Mononuclear cell (primary cell): ENCODE measurements around the gene PLEKHA8. TPM values are rescaled to one million over a fixed set of nuclear protein-coding genes. Genes with fewer than 3 reads are reported as not detected.

ENCODE experiments used
- H3K27me3 ChIP-seq: 2 replicates; pipeline ENCODE4 v1.6.0; 2011; ENCODE audit warnings: low read length, control low read depth; ENCODE audit not compliant: insufficient read depth
- H3K4me1 ChIP-seq: 2 replicates; pipeline ENCODE4 v1.5.1; 2011; ENCODE audit warnings: mild to moderate bottlenecking, low read length, control low read depth; ENCODE audit not compliant: insufficient read depth
- H3K4me3 ChIP-seq: 2 replicates; pipeline ENCODE4 v1.5.1; 2011; ENCODE audit warnings: mild to moderate bottlenecking, low read length, moderate library complexity
- H3K9me3 ChIP-seq: 2 replicates; pipeline ENCODE4 v1.5.1; 2011; ENCODE audit warnings: low read depth, mild to moderate bottlenecking, control low read depth, low read length
- total RNA-seq: library from RNA; depleted of rRNA; stranded (reverse); fragments of >200 nt; gene quantifications from one replicate; pipeline ENCODE4 v1.2.3, GENCODE V29; 2012

Gene PLEKHA8
- total RNA-seq, 1 donor, result 5.2 TPM

- H3K4me1 ChIP-seq, result no peaks in the 10 kb centered on the region
- no peaks in the 10 kb centered on the region for H3K27me3 ChIP-seq
- no peaks in the 10 kb centered on the region for H3K9me3 ChIP-seq
- no peak overlapping the region for H3K4me3 ChIP-seq
These were observed 39.9 kb downstream of the PLEKHA8 start for GRCh38 chr7:30068117-30068516.

GRCh38 chr7:30069096-30069867 is 41.1 kb downstream of the PLEKHA8 start:
- Histone ChIP-seq H3K4me3 (no peak overlapping the region), H3K4me1 (no peaks in the 10 kb centered on the region), H3K9me3 (no peaks in the 10 kb centered on the region), H3K27me3 (no peaks in the 10 kb centered on the region)

- H3K9me3 ChIP-seq, result no peaks in the 10 kb centered on the region
- no peaks in the 10 kb centered on the region for H3K27me3 ChIP-seq
- no peaks in the 10 kb centered on the region for H3K4me1 ChIP-seq
- no peak overlapping the region for H3K4me3 ChIP-seq
These were observed 41.8 kb downstream of the PLEKHA8 start for GRCh38 chr7:30070052-30070451.

DNA sequence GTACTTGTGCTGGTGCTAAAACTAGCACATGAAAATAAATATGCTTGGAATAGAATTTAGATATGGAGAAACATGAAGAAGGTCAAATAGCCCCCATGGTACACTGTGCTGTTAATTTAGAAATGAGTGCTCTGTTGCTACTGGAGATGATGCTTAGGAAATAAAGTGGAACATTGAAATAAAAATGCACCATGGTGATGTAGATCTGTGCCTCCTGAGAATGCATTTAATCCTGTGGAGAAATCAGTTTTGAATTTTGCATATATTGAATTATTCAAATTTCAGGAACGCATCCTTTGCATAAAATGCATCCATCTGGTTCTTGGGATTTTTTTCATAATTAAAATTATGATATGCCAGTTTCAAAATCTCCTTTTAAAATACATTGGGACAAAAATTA is 44.5 kb downstream of the PLEKHA8 start:
- Histone ChIP-seq H3K4me1 (no peaks in the 10 kb centered on the region), H3K4me3 (no peak overlapping the region), H3K27me3 (no peaks in the 10 kb centered on the region), H3K9me3 (no peaks in the 10 kb centered on the region)

DNA sequence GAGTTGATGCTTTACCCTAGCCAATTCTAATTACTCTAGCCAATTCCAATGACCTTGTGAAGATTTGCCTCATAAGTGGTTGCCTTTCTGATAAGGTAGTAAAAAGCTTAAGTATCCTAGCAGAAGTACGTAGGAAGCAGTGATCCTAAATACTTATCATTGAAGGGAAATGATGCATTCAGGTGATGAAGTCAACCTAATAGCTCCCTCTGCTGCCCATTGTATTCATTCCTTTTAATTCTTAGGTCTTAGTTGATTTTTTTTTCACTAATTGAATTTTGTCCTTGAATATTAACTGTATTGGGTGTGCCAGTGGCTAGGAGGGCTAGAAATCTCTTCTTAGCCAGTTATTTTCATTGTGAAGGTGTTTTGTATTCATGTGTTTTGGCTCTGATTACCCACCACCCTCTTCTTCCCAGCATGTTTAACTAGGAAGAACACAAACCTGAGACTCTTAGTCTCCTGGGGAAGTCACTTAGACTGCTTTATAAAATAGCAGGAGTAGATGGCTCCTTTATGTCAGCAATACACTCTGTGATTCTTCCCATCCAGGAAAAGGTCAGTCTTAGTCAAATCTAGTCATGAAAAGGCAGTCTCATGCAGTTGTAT is 46.3 kb downstream of the PLEKHA8 start:
- H3K4me3 ChIP-seq, result no peak overlapping the region
- no peaks in the 10 kb centered on the region for H3K27me3 ChIP-seq
- H3K4me1 ChIP-seq, result no peaks in the 10 kb centered on the region
- no peaks in the 10 kb centered on the region for H3K9me3 ChIP-seq

GRCh38 chr7:30076411-30076810 is 48.2 kb downstream of the PLEKHA8 start:
- Histone ChIP-seq H3K4me3 (no peak overlapping the region), H3K9me3 (no peaks in the 10 kb centered on the region), H3K27me3 (no peaks in the 10 kb centered on the region), H3K4me1 (no peaks in the 10 kb centered on the region)

DNA sequence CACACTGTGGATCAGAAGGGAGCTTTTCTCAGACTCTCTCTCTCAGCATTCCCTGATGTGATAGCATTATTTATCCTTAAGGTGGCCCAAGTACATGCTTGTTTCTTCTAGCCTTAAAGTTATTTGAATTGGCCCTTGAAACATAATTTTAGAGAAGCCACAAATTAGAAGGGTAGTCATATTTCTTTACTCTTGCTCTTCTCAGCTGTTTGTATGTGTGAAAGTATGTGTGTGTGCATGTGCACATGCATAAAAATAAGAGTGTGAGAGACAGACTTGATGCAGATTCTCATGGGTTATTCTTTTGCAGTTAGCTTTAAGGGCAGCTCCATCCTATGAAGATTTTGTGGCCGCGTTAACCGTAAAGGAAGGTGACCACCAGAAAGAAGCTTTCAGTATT is 50.1 kb downstream of the PLEKHA8 start:
- Histone ChIP-seq H3K4me1 (no peaks in the 10 kb centered on the region), H3K9me3 (no peaks in the 10 kb centered on the region), H3K27me3 (no peaks in the 10 kb centered on the region), H3K4me3 (no peak overlapping the region)

GRCh38 chr7:30079880-30080279 is 51.7 kb downstream of the PLEKHA8 start:
- H3K4me3 ChIP-seq, result no peak overlapping the region
- H3K4me1 ChIP-seq, result no peaks in the 10 kb centered on the region
- H3K27me3 ChIP-seq, result no peaks in the 10 kb centered on the region
- no peaks in the 10 kb centered on the region for H3K9me3 ChIP-seq

GRCh38 chr7:30080818-30081217 is 52.6 kb downstream of the PLEKHA8 start:
- H3K4me3 ChIP-seq, result no peak overlapping the region
- no peaks in the 10 kb centered on the region for H3K9me3 ChIP-seq
- H3K27me3 ChIP-seq, result no peaks in the 10 kb centered on the region
- H3K4me1 ChIP-seq, result no peaks in the 10 kb centered on the region

- no peak overlapping the region for H3K4me3 ChIP-seq
- no peaks in the 10 kb centered on the region for H3K9me3 ChIP-seq
- H3K4me1 ChIP-seq, result no peaks in the 10 kb centered on the region
- no peaks in the 10 kb centered on the region for H3K27me3 ChIP-seq
These were observed 54.5 kb downstream of the PLEKHA8 start for GRCh38 chr7:30082686-30083085.

- Histone ChIP-seq H3K4me3 (no peak overlapping the region), H3K9me3 (no peaks in the 10 kb centered on the region), H3K27me3 (no peaks in the 10 kb centered on the region), H3K4me1 (no peaks in the 10 kb centered on the region)
These were observed 55.1 kb downstream of the PLEKHA8 start for GRCh38 chr7:30083334-30083733.

DNA sequence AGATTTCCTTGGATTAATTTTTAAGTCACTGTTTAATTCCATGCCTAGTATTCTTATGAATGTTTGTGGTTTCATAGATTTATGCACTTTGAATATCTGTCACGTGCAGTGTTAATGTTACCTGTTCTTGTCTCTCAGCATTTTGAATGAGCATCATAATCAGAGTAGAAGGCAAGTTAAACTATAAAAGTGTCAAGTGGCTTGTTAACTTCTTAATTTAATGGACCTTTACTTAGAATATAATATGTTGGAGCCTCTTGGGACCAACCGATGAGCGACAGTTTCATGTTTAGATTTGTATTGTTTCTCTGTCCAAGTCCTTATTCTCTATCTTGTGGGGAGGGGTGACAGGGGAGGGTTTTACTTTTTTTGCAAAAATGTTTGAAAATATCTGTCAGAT is 56.0 kb downstream of the PLEKHA8 start:
- H3K27me3 ChIP-seq, result no peaks in the 10 kb centered on the region
- H3K4me1 ChIP-seq, result no peaks in the 10 kb centered on the region
- no peaks in the 10 kb centered on the region for H3K9me3 ChIP-seq
- H3K4me3 ChIP-seq, result no peak overlapping the region

DNA sequence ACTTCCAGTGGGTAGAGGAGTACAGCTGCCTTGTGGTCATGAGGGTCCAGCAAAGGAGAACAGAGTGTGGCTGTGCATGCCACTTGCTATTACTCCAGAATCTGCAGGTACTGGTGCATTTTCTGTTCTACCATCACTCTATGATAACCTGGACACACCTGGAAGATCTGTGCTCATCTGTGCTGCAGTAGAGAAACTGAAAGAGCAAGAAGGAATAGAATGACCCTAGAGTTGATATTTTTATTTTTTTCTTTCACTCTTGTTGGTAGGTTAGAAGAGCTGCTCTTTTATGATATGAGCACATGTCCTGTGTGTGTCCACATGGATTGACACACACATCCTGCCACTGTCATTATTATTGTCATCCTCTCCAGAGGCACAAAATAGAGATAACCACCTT is 58.3 kb downstream of the PLEKHA8 start:
- Histone ChIP-seq H3K4me1 (no peaks in the 10 kb centered on the region), H3K4me3 (no peak overlapping the region), H3K27me3 (no peaks in the 10 kb centered on the region), H3K9me3 (no peaks in the 10 kb centered on the region)

GRCh38 chr7:30087371-30087770 is 59.2 kb downstream of the PLEKHA8 start:
- H3K9me3 ChIP-seq, result no peaks in the 10 kb centered on the region
- no peaks in the 10 kb centered on the region for H3K4me1 ChIP-seq
- H3K4me3 ChIP-seq, result no peak overlapping the region
- H3K27me3 ChIP-seq, result no peaks in the 10 kb centered on the region

DNA sequence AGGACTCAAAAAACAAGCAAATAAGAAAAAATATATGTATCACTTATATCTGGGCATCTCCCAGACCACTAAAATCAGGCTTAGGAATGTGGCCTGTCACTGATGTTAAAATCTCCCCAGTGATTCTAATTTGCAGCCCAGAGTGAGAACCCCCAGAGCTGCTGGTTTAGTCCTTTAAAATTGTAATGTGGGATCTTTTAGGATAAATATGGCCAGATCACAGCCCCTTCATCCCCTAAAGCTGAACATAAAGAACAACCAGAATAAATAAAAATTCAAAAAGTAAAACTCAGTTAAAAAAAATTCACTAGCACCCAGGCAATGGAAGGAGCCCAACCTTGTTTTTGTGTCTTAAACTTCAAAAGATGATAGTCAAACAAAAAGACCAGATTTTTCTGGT is 60.1 kb downstream of the PLEKHA8 start:
- H3K27me3 ChIP-seq, result no peaks in the 10 kb centered on the region
- H3K4me3 ChIP-seq, result no peak overlapping the region
- H3K4me1 ChIP-seq, result no peaks in the 10 kb centered on the region
- no peaks in the 10 kb centered on the region for H3K9me3 ChIP-seq

DNA sequence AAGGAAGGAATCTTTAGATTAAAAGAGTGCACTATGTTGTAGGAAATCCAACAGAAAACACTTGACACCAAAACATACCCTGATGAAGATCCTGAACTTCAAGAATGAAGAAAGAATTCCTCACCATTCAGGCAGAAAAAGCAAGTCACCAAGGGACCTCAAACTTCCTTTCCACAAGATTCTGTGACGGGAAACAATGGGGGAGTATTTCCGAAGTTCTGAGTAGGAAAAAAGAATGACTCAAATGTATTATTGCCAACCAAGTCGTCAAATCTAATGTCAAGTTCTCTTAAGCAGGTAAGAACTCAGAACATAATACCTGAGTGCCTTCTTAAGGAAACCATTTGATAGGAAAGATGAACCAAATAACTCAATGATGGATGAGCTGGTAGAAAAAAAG is 61.9 kb downstream of the PLEKHA8 start:
- no peak overlapping the region for H3K4me3 ChIP-seq
- no peaks in the 10 kb centered on the region for H3K9me3 ChIP-seq
- H3K27me3 ChIP-seq, result no peaks in the 10 kb centered on the region
- H3K4me1 ChIP-seq, result no peaks in the 10 kb centered on the region
